GM19452 (cell line): Measurements from ENCODE around the gene TFCP2L1.

Experiments
- ATAC-seq: cut with Tn5 transposase; IDR thresholded peaks from one replicate; pipeline ENCODE4 v1.9.1; 2021; ENCODE audit not compliant: unreplicated experiment

TFCP2L1 gene

DNA sequence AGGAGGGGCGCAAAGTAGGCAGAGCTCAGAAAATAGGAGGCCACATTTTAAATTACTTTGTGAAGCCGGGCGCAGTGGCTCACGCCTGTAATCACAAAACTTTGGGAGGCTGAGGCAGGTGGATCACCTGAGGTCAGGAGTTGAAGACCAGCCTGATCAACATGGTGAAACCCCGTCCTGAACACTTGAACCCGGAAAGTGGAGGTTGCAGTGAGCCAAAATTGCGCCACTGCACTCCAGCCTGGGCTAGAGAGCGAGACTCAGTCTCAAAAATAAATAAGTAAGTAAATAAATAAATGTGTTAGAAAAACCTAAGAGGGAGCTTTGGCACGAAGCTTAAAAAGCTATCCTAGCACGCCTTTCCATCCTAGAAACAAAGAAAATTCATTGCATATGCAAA lies 105.5 kb downstream of the TFCP2L1 start:
- no peak for ATAC-seq

DNA sequence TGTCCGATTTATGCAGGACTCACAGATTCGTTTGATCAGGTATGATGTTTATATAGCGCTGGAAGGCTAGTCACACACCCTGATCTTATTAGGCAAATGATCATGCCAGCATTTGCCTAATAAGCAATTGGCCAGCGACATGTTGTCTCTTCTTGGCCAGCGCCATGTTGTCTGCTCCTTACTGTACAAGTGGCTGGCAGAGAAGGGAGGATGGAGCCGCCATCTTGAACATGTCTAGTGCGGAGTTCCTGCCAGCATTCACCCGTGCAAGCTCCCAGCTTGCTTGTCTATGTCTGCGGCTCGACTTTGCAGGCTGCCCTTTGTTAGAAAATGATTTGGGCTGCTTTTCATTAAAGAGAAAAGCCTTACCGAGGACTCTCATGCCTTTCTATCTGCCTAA lies 106.3 kb downstream of the TFCP2L1 start:
- no peak for ATAC-seq

GRCh38 chr2:121177896-121178295 lies 107.1 kb downstream of the TFCP2L1 start:
- ATAC-seq, result no peak

- no peak for ATAC-seq
These were observed 109.7 kb downstream of the TFCP2L1 start for GRCh38 chr2:121175326-121175725.

DNA sequence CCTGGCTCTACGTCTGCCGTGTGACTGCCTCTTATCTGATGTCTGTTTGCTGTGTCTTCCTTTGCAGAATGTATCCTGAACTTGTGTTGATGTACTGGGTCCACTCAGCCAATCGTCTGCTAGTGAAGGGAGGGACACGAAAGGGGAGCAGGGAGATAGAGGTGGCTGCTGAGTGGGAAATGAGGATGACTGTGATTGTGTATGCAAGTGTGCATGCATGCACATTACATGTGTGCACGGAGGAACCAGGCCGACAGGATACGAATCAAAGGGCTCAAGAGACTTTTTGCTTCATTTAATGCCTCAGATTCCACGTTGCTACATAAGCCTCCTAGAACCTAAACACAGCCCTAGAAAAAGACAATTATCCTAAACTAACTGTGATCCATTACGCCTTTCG lies 111.2 kb downstream of the TFCP2L1 start:
- ATAC-seq, result no peak

DNA sequence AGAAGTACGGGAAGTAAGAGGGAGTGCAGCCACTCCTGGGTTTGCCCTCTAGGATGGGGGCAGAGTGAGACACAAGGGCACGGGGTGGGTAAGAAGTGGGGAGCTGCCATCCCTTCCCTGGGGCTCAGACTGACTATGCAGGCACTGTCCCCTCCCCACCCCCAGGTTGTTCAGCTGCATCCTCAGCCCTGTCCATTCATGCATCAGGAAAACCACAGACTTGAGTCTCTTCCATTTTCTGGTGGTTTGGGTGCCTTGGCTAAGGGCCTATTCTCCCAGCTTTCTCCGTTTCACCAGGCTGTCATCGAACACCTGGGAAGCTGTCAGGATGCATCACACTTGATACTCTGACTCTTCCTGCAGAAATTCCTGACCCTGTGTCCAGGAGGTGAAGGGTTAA lies 111.9 kb downstream of the TFCP2L1 start:
- no peak for ATAC-seq

DNA sequence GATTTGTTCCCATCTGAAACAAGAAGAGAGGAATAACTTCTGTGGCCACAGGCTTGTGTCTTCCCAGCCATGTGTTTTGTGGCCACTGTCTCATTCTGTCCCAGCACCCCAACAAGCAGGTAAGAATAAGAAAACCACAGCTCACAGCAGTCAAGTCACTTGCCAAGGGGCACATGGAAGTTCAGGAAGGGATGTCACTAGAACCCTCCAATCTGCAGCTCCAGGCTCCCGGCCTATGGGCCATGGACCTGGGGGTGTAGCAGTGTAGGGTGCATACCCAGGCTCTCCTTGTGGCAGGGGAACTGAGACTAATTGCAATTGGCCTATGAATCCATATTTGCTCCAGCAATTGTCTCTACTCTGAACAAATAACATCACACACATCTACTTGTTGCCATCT lies 112.5 kb downstream of the TFCP2L1 start:
- ATAC-seq, result no peak

DNA sequence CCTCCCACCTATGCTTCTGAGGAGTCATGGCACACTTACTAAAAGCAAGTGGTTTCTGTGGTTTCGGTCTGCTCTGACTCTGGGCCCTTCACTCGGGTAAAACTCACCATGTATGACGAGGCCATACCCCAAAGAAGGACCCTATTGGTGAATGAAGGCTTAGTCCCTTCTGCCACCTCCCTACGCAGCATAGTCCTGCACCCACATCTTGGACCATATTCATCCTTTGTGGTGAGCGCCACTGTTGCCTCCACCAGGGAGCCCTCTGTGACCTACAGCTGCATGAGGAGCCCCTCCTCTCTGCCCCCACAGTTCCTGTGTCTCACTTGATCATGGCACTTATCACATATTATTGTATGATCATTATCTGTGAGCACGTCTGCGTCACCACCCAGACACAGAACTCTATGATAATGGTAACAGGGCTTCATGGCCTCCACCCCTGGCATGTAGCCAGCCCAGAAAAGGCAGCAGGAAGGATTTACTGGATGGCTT lies 113.3 kb downstream of the TFCP2L1 start:
- no peak for ATAC-seq

DNA sequence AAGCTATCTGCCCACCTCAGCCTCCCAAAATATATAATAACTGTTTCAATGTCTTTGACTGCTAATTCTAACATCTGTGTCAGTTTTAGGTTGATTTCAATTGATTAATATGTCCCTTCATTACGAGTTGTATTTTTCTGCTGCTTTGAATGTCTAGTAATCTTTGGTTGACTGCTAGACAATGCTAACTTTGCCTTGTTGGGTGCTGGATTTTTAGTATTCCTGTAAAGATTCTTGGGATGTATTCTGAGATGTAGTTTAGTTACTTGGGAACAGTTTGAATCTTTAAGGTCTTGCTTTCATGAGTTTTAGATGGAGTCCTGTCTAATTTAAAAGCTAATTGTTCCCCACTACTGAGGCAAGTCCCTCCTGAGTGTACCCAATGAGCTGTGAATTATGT lies 114.4 kb downstream of the TFCP2L1 start:
- ATAC-seq, result no peak

GRCh38 chr2:121167411-121167810 lies 117.6 kb downstream of the TFCP2L1 start:
- no peak for ATAC-seq
